ENCODE results near the gene PIGQ. TPM values are rescaled to one million over a fixed set of nuclear protein-coding genes. Genes with fewer than 3 reads are reported as not detected.

PIGQ gene
- total RNA-seq, 4 donors from 2014 or later: 36.1 to 46.4 (median 40.7) TPM

GRCh38 chr16:606656-607307, 37.0 kb downstream of the PIGQ start:
- Histone ChIP-seq H3K27ac (replicated peaks in 1 of 4) (no peak overlapping the region), H3K9me3 (no peaks in the 10 kb centered on the region), H3K4me3 (no peak overlapping the region), H3K27me3 (no peaks in the 10 kb centered on the region), H3K4me1 (peaks cover 0 to 14% (median 11%) of the 10 kb centered on the region in 4 donors), H3K36me3 (no peaks in the 10 kb centered on the region)
- intact Hi-C loops (cut with DNase I): no loop called here
- DNase-seq (ENCODE audit: extremely low spot score): no peak
- TF ChIP-seq POLR2A (IDR thresholded peaks at IDR 0.05; ENCODE audit: low read depth) (no peak), CTCF (IDR thresholded peaks at IDR 0.05) (no peak), POLR2AphosphoS5 (IDR thresholded peaks at IDR 0.05) (no peak), EP300 (IDR thresholded peaks at IDR 0.05) (no peak)
- 100% methylated on average over 14 of the region's 22 CpGs for WGBS

- intact Hi-C loops (cut with DNase I): no loop called here
- no peak for TF ChIP-seq POLR2A (IDR thresholded peaks at IDR 0.05; ENCODE audit: low read depth)
- no peak for TF ChIP-seq POLR2AphosphoS5 (IDR thresholded peaks at IDR 0.05)
- TF ChIP-seq EP300 (IDR thresholded peaks at IDR 0.05): no peak
- TF ChIP-seq CTCF (IDR thresholded peaks at IDR 0.05): no peak
- no peak for DNase-seq (ENCODE audit: extremely low spot score)
- H3K36me3 ChIP-seq: no peaks in the 10 kb centered on the region
- WGBS: 84% methylated on average over 10 of the region's 10 CpGs
- no peaks in the 10 kb centered on the region for H3K9me3 ChIP-seq
- H3K27me3 ChIP-seq: no peaks in the 10 kb centered on the region
- peaks cover 0 to 14% (median 11%) of the 10 kb centered on the region in 4 donors for H3K4me1 ChIP-seq
- no peak overlapping the region for H3K4me3 ChIP-seq
- H3K27ac ChIP-seq (replicated peaks in 1 of 4): no peak overlapping the region
These were observed 38.3 kb downstream of the PIGQ start for GRCh38 chr16:608019-608418.

- WGBS: 94% methylated on average over 13 of the region's 13 CpGs
- Histone ChIP-seq H3K27me3 (no peaks in the 10 kb centered on the region), H3K36me3 (peaks cover 0 to 4% (median 0%) of the 10 kb centered on the region in 4 donors), H3K9me3 (no peaks in the 10 kb centered on the region), H3K27ac (replicated peaks in 1 of 4) (no peak overlapping the region), H3K4me3 (no peak overlapping the region), H3K4me1 (peaks cover 0 to 14% (median 11%) of the 10 kb centered on the region in 4 donors)
- no peak for DNase-seq (ENCODE audit: extremely low spot score)
- intact Hi-C loops (cut with DNase I): no loop called here
- TF ChIP-seq CTCF (IDR thresholded peaks at IDR 0.05) (no peak), POLR2A (IDR thresholded peaks at IDR 0.05; ENCODE audit: low read depth) (no peak), POLR2AphosphoS5 (IDR thresholded peaks at IDR 0.05) (no peak), EP300 (IDR thresholded peaks at IDR 0.05) (no peak)
These were observed 39.5 kb downstream of the PIGQ start for GRCh38 chr16:609316-609715.

- Histone ChIP-seq H3K36me3 (peaks cover 0 to 4% (median 0%) of the 10 kb centered on the region in 4 donors), H3K4me1 (peaks cover 0 to 14% (median 11%) of the 10 kb centered on the region in 4 donors), H3K27ac (replicated peaks in 1 of 4) (no peak overlapping the region), H3K9me3 (no peaks in the 10 kb centered on the region), H3K27me3 (no peaks in the 10 kb centered on the region), H3K4me3 (no peak overlapping the region)
- no peak for TF ChIP-seq CTCF (IDR thresholded peaks at IDR 0.05)
- no peak for TF ChIP-seq POLR2AphosphoS5 (IDR thresholded peaks at IDR 0.05)
- no peak for TF ChIP-seq POLR2A (IDR thresholded peaks at IDR 0.05; ENCODE audit: low read depth)
- no peak for TF ChIP-seq EP300 (IDR thresholded peaks at IDR 0.05)
- intact Hi-C loops (cut with DNase I): no loop called here
- WGBS: 87% methylated on average over 7 of the region's 14 CpGs
- no peak for DNase-seq (ENCODE audit: extremely low spot score)
These were observed 40.2 kb downstream of the PIGQ start for GRCh38 chr16:609984-610383.
